ENCODE results near the gene IFITM10. TPM values are rescaled to one million over a fixed set of nuclear protein-coding genes. Genes with fewer than 3 reads are reported as not detected.

Gene IFITM10
- total RNA-seq, 4 donors from 2014 or later = 0.79 to 2.3 (median 1.6) TPM

GRCh38 chr11:1733716-1734640 is 16.4 kb downstream of the IFITM10 start:
- ATAC-seq (ENCODE audit: low FRiP score) (no peak), DNase-seq (ENCODE audit: low spot score) (no peak)
- TF ChIP-seq, protein P1, sequence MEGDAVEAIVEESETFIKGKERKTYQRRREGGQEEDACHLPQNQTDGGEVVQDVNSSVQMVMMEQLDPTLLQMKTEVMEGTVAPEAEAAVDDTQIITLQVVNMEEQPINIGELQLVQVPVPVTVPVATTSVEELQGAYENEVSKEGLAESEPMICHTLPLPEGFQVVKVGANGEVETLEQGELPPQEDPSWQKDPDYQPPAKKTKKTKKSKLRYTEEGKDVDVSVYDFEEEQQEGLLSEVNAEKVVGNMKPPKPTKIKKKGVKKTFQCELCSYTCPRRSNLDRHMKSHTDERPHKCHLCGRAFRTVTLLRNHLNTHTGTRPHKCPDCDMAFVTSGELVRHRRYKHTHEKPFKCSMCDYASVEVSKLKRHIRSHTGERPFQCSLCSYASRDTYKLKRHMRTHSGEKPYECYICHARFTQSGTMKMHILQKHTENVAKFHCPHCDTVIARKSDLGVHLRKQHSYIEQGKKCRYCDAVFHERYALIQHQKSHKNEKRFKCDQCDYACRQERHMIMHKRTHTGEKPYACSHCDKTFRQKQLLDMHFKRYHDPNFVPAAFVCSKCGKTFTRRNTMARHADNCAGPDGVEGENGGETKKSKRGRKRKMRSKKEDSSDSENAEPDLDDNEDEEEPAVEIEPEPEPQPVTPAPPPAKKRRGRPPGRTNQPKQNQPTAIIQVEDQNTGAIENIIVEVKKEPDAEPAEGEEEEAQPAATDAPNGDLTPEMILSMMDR (IDR thresholded peaks at IDR 0.05) = no peak

GRCh38 chr11:1733009-1733715 is 17.2 kb downstream of the IFITM10 start:
- no peak for DNase-seq (ENCODE audit: low spot score)
- ATAC-seq (ENCODE audit: low FRiP score) = no peak
- TF ChIP-seq, protein P1 (IDR thresholded peaks at IDR 0.05) = no peak

GRCh38 chr11:1732418-1733008 is 17.9 kb downstream of the IFITM10 start:
- ATAC-seq (ENCODE audit: low FRiP score) (no peak), DNase-seq (ENCODE audit: low spot score) (no peak)
- TF ChIP-seq, protein P1 (IDR thresholded peaks at IDR 0.05) = no peak

- TF ChIP-seq, protein P1 (IDR thresholded peaks at IDR 0.05) = no peak
- DNase-seq (ENCODE audit: low spot score) (no peak), ATAC-seq (ENCODE audit: low FRiP score) (no peak)
These were observed 18.8 kb downstream of the IFITM10 start for GRCh38 chr11:1731451-1732059.

DNA sequence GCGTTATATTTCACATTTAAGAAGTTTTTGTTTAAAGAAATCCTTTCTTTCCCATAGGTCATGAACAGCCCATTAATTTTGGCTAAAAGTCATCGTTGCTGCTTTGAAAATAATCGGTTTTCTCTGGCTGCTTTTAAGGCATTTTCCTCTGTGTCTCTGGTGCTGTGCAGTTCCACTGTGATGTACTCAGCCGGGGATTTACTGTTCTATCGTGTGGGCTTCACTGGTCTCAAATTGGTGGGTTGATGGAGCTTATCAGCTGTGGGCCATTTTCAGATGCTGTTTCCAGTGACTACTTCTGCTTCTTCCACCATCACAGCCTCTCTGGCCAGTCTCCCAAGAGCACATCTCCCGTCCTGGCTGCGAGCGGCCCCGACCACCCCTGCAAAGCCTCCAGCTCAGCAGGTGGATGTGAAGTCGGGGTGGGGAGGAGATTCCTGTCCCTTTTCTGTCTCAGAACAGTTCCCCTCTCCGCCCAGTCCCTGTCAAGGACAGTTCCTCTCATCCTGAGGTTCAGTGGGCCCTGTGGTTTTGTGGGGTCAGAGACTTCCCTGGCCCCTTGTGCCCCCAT is 20.3 kb downstream of the IFITM10 start:
- TF ChIP-seq, protein P1 (IDR thresholded peaks at IDR 0.05) = no peak
- no peak for DNase-seq (ENCODE audit: low spot score)
- ATAC-seq (ENCODE audit: low FRiP score) = no peak

GRCh38 chr11:1729692-1730011 is 20.7 kb downstream of the IFITM10 start:
- ATAC-seq (ENCODE audit: low FRiP score) (no peak), DNase-seq (ENCODE audit: low spot score) (no peak)
- TF ChIP-seq, protein P1 (IDR thresholded peaks at IDR 0.05) = no peak
